ENCODE data around the gene DCDC2C. TPM values are rescaled to one million over a fixed set of nuclear protein-coding genes. Genes with fewer than 3 reads are reported as not detected.

The DCDC2C gene
- total and polyA plus RNA-seq, 2 experiments from 2014 or later, result not detected

GRCh38 chr2:3761272-3761671, 57.9 kb downstream of the DCDC2C start:
- 19 to 28% methylated on average over 5 of the region's 5 CpGs for WGBS, 2 experiments (ENCODE audit: low coverage in 1 of 2, low lambda C conversion rate in 2 of 2, missing lambda C conversion rate in 2 of 2)
- DNase-seq, result no peak
- no peak overlapping the region for H2AFZ ChIP-seq
- H3K9me3 ChIP-seq (ENCODE audit: low read depth), result no peaks in the 10 kb centered on the region
- no peak overlapping the region for H3K9ac ChIP-seq
- H3K4me1 ChIP-seq (ENCODE audit: insufficient read depth), result no peaks in the 10 kb centered on the region
- TF ChIP-seq EZH2 (IDR thresholded peaks at IDR 0.05; ENCODE audit: insufficient read depth, poor library complexity, severe bottlenecking), result no peak
- TF ChIP-seq EZH2phosphoT487 (IDR thresholded peaks at IDR 0.05; ENCODE audit: insufficient read depth, low read depth), result no peak
- no peak overlapping the region for H3K4me3 ChIP-seq
- no peaks in the 10 kb centered on the region for H3K36me3 ChIP-seq (ENCODE audit: low read depth)
- no peak overlapping the region for H3K27ac ChIP-seq
- in situ Hi-C loops (cut with MboI), result no loop called here
- H3F3A ChIP-seq (ENCODE audit: insufficient read depth), result no peaks in the 10 kb centered on the region
- no peak overlapping the region for H3K4me2 ChIP-seq (ENCODE audit: unreplicated experiment)
- H4K20me1 ChIP-seq (ENCODE audit: insufficient read depth), result no peaks in the 10 kb centered on the region
- peaks cover 11% of the 10 kb centered on the region for H3K27me3 ChIP-seq (replicated peaks; ENCODE audit: insufficient read depth)
- no peaks in the 10 kb centered on the region for H3K9me2 ChIP-seq (ENCODE audit: insufficient read depth)
- H3K79me2 ChIP-seq (ENCODE audit: insufficient read depth), result no peaks in the 10 kb centered on the region

- Histone ChIP-seq H3K9me2 (ENCODE audit: insufficient read depth) (no peaks in the 10 kb centered on the region), H3K36me3 (ENCODE audit: low read depth) (no peaks in the 10 kb centered on the region), H3K27ac (no peak overlapping the region), H3K4me2 (ENCODE audit: unreplicated experiment) (no peak overlapping the region), H3K9ac (no peak overlapping the region), H2AFZ (no peak overlapping the region), H3K4me1 (ENCODE audit: insufficient read depth) (no peaks in the 10 kb centered on the region), H3F3A (ENCODE audit: insufficient read depth) (no peaks in the 10 kb centered on the region), H3K9me3 (ENCODE audit: low read depth) (no peaks in the 10 kb centered on the region), H3K27me3 (replicated peaks; ENCODE audit: insufficient read depth) (peaks cover 23% of the 10 kb centered on the region), H4K20me1 (ENCODE audit: insufficient read depth) (no peaks in the 10 kb centered on the region), H3K79me2 (ENCODE audit: insufficient read depth) (no peaks in the 10 kb centered on the region), H3K4me3 (no peak overlapping the region)
- no peak for DNase-seq
- TF ChIP-seq EZH2 (IDR thresholded peaks at IDR 0.05; ENCODE audit: insufficient read depth, poor library complexity, severe bottlenecking) (no peak), EZH2phosphoT487 (IDR thresholded peaks at IDR 0.05; ENCODE audit: insufficient read depth, low read depth) (no peak)
- WGBS, 2 experiments (ENCODE audit: low coverage in 1 of 2, low lambda C conversion rate in 2 of 2, missing lambda C conversion rate in 2 of 2), result 65 to 67% methylated on average over 14 of the region's 14 CpGs
- in situ Hi-C loops (cut with MboI), result no loop called here
Measured at GRCh38 chr2:3762771-3763447, 59.5 kb downstream of the DCDC2C start.

GRCh38 chr2:3766824-3767223, 63.4 kb downstream of the DCDC2C start:
- no peak overlapping the region for H3K4me3 ChIP-seq
- peaks cover 14% of the 10 kb centered on the region for H3K27me3 ChIP-seq (replicated peaks; ENCODE audit: insufficient read depth)
- TF ChIP-seq EZH2phosphoT487 (IDR thresholded peaks at IDR 0.05; ENCODE audit: insufficient read depth, low read depth) (no peak), EZH2 (IDR thresholded peaks at IDR 0.05; ENCODE audit: insufficient read depth, poor library complexity, severe bottlenecking) (no peak)
- H3K9me3 ChIP-seq (ENCODE audit: low read depth), result no peaks in the 10 kb centered on the region
- no peaks in the 10 kb centered on the region for H3K4me1 ChIP-seq (ENCODE audit: insufficient read depth)
- H3K36me3 ChIP-seq (ENCODE audit: low read depth), result no peaks in the 10 kb centered on the region
- no peak overlapping the region for H2AFZ ChIP-seq
- H3K27ac ChIP-seq, result no peak overlapping the region
- no peak overlapping the region for H3K4me2 ChIP-seq (ENCODE audit: unreplicated experiment)
- in situ Hi-C loops (cut with MboI), result no loop called here
- no peaks in the 10 kb centered on the region for H3F3A ChIP-seq (ENCODE audit: insufficient read depth)
- no peaks in the 10 kb centered on the region for H3K79me2 ChIP-seq (ENCODE audit: insufficient read depth)
- H4K20me1 ChIP-seq (ENCODE audit: insufficient read depth), result no peaks in the 10 kb centered on the region
- no peak overlapping the region for H3K9ac ChIP-seq
- H3K9me2 ChIP-seq (ENCODE audit: insufficient read depth), result no peaks in the 10 kb centered on the region
- 62 to 77% methylated on average over 14 of the region's 14 CpGs for WGBS, 2 experiments (ENCODE audit: low coverage in 1 of 2, low lambda C conversion rate in 2 of 2, missing lambda C conversion rate in 2 of 2)
- DNase-seq, result no peak

DNA sequence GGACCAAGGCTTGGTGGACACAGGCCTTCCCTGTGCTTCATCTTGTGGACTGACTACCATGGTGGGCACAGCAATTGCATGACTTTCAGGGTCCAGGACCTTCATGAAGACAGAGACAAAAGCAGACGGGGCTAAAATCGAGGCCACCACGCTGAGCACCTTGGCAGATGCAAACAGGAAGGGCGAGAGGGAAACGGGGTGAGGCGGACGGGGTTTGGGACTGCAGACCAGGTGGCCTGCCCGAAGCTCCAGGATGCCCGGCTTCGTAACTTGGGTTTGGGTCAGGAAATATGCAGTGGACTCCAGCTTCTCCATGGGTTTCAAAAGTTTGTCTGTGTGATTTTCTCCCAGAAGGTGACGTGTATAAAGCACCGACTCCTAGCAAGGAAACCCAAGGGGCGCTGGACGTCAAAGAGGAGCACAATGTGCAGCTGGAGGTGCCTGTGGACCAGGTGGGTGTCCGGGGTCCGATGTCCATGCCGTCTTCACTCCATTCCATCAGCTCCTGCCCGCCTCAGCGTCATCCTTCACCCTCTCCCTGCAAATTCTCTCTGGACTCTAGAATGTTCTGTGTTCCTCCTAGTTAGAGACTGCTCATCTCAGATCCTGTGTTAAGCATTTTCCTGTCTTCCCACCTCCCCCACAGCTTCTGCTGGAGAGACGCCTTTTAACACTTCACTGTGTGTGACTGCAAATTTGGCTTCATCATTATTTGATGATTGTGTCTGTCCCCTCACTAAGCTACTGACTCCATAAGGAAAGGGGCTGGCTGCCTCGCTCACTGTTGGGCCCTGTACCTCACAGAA, 65.8 kb downstream of the DCDC2C start:
- 55 to 58% methylated on average over 20 to 21 of the region's 21 CpGs for WGBS, 2 experiments (ENCODE audit: low coverage in 1 of 2, low lambda C conversion rate in 2 of 2, missing lambda C conversion rate in 2 of 2)
- H3K4me2 ChIP-seq (ENCODE audit: unreplicated experiment), result no peak overlapping the region

More for the DNA sequence above, 65.8 kb downstream of the DCDC2C start:
- Histone ChIP-seq H3K79me2 (ENCODE audit: insufficient read depth) (no peaks in the 10 kb centered on the region), H3K9ac (no peak overlapping the region), H2AFZ (no peak overlapping the region), H3K9me3 (ENCODE audit: low read depth) (no peaks in the 10 kb centered on the region), H3K27ac (no peak overlapping the region), H3K4me1 (ENCODE audit: insufficient read depth) (no peaks in the 10 kb centered on the region), H4K20me1 (ENCODE audit: insufficient read depth) (no peaks in the 10 kb centered on the region), H3K9me2 (ENCODE audit: insufficient read depth) (no peaks in the 10 kb centered on the region), H3F3A (ENCODE audit: insufficient read depth) (no peaks in the 10 kb centered on the region), H3K27me3 (replicated peaks; ENCODE audit: insufficient read depth) (peaks cover 18% of the 10 kb centered on the region), H3K4me3 (no peak overlapping the region), H3K36me3 (ENCODE audit: low read depth) (no peaks in the 10 kb centered on the region)
- DNase-seq, result no peak
- TF ChIP-seq EZH2phosphoT487 (IDR thresholded peaks at IDR 0.05; ENCODE audit: insufficient read depth, low read depth) (no peak), EZH2 (IDR thresholded peaks at IDR 0.05; ENCODE audit: insufficient read depth, poor library complexity, severe bottlenecking) (no peak)
- in situ Hi-C loops (cut with MboI), result no loop called here
